ENCODE results near the gene DPP6.
"Not testable (repeated sequence)": the region's sequence is repeated elsewhere in the genome, so short reads cannot be mapped to it uniquely, and the experiment has no call there.

- not testable (repeated sequence) for TF ChIP-seq POLR2AphosphoS5 (IDR thresholded peaks at IDR 0.05); POLR2A (IDR thresholded peaks at IDR 0.05); CTCF (IDR thresholded peaks at IDR 0.05 in 8 of 11, conservative IDR thresholded peaks at IDR 0.05 in 3 of 11)
Observed at GRCh38 chr7:154051643-154052529, at the start of gene DPP6.
